HG03066 (cell line): ENCODE measurements around the gene KRT16.
"Not testable (repeated sequence)": the region's sequence is repeated elsewhere in the genome, so short reads cannot be mapped to it uniquely, and the experiment has no call there.

Experiments
- ATAC-seq: cut with Tn5 transposase; IDR thresholded peaks from one replicate; pipeline ENCODE4 v1.9.1; 2021; ENCODE audit warnings: low read depth; ENCODE audit not compliant: unreplicated experiment

KRT16 gene

GRCh38 chr17:41617698-41618097 lies 5.1 kb upstream of the KRT16 start:
- no peak for ATAC-seq

- no peak for ATAC-seq
Measured at GRCh38 chr17:41617136-41617535, 4.6 kb upstream of the KRT16 start.

- not testable (repeated sequence) for ATAC-seq
Measured at GRCh38 chr17:41616486-41616885, 3.9 kb upstream of the KRT16 start.

DNA sequence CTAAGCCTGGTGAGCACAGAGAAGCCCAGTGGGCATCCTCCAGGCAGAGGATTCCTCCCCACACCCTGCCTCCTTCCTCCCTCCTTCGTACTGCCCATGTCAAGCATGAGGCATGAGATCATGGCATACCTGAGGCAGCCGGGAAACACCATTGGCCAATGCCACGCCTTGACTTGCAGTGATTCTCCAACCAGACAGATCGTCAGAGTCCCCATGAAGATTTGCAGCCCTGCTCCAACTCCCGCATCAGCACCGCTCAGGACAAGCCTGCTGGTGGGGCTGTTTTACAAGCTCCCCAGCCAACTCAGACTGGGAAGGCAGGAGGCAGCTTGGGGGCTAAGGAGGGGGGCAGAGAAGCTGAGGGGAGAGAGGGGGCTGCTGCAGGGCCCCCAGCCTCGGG lies 2.9 kb upstream of the KRT16 start:
- ATAC-seq, result no peak

GRCh38 chr17:41614767-41615166 lies 2.2 kb upstream of the KRT16 start:
- not testable (repeated sequence) for ATAC-seq

GRCh38 chr17:41614098-41614497 lies 1.5 kb upstream of the KRT16 start:
- ATAC-seq, result no peak

DNA sequence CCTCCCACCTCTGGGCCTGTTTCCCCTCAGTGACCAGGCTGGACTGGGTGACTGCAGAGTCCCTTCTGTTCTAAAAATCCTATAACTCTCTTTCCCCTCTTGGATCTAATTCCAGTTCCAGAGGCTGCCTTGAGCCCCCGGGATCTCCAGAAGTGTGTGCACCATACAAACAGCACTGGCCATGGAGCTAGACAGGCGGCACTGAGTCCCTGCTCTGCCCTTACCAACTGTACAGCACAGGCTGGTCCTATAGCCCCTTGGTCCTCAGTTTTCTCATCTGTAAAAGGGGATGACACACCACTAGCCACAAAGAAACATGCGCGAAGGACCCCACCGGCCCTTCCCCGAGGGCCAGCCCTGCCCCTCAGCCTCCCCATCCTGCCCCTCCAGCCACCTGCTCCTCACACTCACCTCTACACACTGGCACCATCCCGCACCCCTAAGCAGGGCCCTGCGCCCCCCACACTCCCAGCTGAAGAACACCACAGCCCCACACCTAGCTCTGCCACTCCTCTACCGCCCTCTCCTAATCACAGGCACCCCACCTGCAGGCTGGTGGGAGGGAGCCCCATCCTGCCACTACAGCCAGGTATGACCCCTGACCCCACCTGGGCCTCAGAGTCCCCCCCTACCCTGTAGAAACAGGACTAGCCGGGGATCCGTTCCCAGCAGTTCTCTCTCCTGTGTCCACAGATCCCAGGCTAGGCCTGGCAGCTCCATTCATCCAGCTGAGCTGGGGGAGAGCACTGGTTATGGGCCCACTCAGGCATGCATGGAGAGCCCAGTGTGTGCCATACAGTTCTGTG lies 913 bp upstream of the KRT16 start:
- ATAC-seq, result no peak

DNA sequence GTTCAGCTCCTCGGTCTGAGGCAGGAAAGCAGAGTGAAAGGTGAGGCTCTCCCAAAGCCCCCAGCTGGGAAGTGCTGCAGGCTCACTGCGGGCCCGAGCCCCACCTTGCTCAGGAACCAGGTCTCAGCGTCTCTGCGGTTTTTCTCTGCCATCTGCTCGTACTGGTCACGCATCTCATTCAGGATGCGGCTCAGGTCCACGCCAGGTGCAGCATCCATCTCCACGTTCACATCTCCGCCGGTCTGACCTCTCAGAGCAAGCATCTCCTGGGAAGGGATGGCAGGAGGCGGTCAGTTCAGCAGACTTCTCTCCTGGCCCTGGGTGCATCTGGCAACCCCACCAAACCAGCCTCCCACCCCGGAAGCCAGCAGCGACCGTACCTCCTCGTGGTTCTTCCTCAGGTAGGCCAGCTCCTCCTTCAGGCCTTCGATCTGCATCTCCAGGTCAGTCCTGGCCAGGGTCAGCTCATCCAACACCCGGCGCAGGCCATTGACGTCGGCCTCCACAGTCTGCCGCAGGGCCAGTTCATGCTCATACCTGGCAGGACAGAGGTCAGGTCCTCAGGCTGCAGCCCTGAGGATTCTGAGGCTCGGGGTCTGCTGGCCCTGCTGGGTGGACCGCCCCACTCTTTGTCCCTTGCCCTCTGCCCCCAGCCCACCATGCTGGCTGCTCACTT lies 1.5 kb downstream of the KRT16 start:
- no peak for ATAC-seq

- ATAC-seq, result not testable (repeated sequence)
Measured at GRCh38 chr17:41610061-41610517, 2.5 kb downstream of the KRT16 start.

DNA sequence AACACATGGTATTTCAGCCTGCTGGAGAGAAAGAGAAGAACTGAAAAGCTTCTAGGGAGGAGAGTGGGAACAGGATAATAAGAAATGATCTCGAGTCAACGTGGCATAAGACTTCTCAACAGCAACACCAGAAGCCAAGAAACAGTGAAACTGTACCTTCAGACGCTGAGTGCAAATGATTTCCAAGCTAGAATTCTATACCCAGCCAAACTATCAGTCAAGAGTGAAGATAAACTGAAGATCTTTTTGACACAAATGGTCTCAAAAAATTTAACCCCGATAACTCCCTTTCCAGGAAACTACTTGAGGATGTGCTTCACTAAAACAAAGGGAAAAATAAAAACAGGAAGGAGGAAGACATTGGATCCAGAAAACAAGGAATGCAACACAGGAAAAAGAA lies 5.6 kb downstream of the KRT16 start:
- not testable (repeated sequence) for ATAC-seq

- ATAC-seq, result no peak
Measured at GRCh38 chr17:41602524-41602923, 10.0 kb downstream of the KRT16 start.

- ATAC-seq, result no peak
Measured at GRCh38 chr17:41600318-41600717, 12.2 kb downstream of the KRT16 start.

GRCh38 chr17:41599680-41600079 lies 12.9 kb downstream of the KRT16 start:
- ATAC-seq, result no peak

GRCh38 chr17:41595585-41595984 lies 17.0 kb downstream of the KRT16 start:
- ATAC-seq, result no peak

DNA sequence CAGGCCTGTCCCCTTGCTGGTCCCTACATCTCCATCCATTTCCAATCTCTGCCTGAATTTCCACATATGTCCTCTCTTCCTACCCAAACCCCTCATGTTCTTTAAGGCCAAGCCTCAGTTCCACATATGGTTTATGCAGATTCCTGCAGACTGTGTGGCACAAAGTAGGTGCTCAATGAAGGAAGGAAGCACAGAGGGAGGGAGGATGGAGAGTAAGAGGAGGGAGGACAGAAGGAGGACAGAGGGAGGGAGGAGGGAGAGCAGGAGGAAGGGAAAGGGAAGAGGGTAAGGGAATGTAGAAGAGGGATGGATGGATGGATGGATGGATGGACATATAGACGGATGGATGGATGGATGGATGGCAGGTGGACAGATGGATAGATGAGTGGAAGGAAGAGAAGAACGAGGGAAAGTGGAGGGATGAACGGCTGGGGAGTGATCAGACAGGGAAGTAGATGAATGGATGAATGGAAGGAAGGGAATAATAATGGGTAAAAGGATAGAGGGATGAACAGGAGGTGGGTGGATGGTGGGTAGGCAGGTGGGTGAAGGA lies 18.1 kb downstream of the KRT16 start:
- ATAC-seq, result no peak

- no peak for ATAC-seq
Measured at GRCh38 chr17:41593306-41593981, 19.1 kb downstream of the KRT16 start.

DNA sequence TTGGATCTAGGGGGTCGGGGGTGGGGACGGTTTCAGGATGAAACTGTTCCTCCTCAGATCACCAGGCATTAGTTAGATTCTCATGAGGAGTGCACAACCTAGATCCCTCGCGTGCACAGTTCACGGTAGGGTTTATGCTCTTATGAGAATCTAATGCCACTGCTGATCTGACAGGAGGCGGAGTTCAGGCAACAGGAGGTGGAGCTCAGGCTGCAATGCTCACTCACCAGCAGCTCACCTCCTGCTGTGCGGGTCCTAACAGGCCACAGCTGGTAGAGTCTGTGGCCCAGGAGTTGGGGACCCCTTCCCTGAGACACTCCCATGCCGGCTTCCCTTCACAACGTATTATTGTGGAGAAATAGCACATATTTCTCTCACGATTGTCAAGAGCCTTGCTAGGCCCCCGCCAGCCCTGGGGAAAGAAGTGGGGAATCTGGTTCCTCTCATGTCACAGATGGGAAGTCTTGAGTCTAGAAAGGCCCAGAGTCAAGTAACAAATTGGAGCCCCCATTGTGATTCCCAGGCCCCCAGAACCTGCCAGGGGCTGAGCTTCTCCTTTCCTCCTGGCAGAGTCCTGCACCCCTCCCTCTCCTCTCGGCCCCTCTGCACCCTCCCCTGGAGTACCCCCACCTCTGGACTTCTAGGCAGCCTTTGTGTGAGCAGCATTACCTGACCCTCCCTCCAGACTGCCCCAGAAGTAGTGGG lies 19.8 kb downstream of the KRT16 start:
- no peak for ATAC-seq

DNA sequence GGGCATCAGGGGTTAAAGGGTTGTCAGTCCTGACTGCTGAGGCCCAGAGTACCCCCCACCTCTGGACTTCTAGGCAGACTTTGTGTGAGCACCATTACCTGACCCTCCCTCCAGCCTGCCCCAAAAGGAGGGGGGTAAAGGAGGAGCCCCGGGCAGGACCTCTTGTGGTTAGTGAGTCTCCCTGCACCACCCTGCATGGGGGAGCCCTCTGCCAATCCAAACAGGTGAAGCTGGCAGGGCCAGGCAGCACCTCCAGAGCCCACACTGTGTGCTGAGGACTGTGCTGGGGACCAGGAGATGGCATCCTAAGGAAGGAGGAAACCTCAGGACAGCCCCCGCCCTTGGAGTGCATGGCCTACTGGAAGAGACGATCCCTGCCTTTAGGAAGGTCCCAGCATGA lies 23.3 kb downstream of the KRT16 start:
- no peak for ATAC-seq

DNA sequence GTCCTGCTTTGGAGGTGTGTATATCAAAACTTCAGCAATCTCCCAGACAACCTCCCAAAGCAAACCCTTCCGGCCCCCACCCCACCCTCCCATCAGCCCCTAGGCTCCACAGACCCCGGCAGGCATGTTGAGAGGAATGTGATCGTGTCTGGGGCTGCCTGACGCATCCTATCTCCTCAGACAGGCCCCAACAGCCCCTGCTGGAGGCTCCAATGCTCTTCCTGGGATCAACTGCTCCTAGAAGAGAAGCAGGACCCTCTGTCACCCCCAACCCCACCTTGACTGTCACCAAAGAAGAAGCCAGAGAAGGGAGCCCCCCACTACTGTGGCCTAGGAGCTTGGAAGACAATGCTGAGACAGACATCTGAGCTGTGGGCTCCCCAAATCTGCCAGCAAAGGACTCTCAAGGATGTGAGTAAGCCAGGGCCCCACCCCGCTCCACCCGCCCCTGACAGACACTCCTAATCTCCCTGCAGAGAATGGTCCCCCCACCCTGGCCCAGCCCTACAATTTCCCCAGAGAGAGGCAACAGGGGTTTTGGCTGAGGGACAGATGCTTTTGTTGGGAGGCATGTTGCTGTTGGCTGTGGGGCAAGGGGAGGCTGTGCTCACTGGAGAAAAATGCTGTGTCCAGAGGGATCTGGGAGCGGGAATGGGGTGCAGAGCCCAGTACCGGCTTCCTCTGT lies 24.3 kb downstream of the KRT16 start:
- ATAC-seq, result no peak
